T-helper 22 cell (primary cell): ENCODE results near the gene CLDN14.

Experiments used
- DNase-seq: peaks from one replicate; pipeline ENCODE4 v3.0.0-alpha.2; 2020; ENCODE audit warnings: low read depth

CLDN14 gene

DNA sequence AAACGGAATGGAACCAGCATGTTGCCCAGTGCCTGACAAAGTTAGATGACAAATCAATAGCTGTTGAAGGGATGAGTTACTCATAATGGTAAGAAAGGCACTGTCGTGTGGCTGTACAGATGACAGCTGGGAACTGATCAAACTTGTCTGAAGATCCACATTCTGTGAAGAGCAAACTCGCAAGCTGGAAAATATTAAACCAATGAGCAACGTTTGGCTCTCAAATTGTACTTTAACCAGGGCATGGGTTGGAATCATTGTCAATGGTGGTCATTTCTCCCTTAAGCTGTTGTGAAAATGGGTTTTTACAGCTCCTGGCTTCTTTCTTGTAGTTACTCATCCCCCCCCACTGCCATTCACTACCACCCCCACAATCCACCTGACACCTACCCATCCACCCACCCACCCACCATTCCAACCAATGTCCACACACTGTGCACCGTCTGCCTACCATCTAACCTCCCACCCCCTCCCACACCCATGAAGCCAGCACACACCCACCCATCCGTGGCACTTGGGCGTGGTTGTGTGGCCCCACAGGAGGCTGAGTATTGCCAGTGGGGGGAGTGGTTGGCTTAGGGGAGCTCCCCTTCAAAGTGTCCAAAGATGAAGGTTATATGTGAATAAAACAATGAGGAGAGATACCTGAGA is 46.7 kb downstream of the CLDN14 start:
- DNase-seq, result no peak

DNA sequence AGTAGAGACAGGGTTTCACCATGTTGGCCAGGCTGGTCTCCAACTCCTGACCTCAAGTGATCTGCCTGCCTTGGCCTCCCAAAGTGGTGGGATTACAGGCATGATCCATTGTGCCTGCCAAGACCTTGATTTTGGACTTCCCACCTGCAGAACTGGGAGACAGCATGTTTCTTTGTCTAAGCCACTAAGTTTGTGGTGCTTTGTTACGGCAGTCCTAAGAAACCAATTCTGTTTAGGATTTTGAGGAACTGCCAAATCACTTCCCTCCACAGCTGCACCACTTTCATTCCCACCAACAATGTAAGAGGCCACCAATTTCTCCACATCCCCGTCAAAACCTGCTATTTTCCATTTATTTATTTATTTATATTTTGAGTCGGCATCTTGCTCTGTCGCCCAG is 48.7 kb downstream of the CLDN14 start:
- DNase-seq, result no peak

DNA sequence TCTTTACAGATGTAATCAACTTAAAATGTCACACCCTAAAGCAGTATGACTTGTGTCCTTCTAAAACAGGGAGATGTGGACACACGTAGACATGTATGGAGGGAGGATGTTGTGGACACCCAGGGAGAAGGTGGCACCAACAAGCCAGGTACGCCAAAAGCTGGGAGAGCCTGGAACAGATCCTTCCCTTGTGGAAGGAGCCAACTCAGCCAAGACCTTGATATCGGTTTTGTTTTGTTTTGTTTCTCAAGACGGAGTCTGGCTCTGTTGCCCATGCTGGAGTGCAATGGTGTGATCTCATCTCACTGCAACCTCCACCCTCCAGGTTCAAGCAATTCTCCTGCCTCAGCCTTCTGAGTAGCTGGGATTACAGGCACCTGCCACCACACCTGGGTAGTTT is 49.1 kb downstream of the CLDN14 start:
- no peak for DNase-seq

DNA sequence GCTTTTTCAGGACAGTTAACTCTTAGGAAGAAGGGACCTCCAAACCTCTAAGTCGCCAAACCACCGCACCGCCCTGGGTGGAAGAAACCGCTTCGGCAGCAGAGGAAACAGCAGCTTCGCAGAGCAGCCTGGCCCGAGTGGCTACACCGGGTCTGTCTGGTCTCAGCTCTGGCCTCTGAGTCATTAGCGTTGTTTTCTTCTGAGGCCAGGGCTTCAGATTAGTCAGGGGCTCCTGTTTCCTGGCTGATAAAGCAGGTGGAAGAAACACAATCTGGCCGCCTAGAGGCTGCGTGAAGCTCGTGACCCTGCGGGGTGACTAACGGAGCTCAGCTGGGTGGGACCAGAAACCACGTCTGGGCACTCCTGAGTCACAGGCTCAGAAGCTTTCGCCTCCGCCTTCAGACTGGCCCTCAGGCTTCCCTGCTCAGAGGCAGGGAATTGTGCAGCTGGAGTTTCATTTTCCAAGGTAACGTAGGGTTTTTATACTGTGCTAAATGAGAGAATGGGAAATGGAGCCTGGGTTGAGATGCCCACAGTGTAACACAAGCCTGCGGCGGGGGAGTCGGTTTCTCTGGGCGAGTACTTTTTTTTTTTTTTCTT is 49.9 kb downstream of the CLDN14 start:
- peak; percentile 9 for DNase-seq

DNA sequence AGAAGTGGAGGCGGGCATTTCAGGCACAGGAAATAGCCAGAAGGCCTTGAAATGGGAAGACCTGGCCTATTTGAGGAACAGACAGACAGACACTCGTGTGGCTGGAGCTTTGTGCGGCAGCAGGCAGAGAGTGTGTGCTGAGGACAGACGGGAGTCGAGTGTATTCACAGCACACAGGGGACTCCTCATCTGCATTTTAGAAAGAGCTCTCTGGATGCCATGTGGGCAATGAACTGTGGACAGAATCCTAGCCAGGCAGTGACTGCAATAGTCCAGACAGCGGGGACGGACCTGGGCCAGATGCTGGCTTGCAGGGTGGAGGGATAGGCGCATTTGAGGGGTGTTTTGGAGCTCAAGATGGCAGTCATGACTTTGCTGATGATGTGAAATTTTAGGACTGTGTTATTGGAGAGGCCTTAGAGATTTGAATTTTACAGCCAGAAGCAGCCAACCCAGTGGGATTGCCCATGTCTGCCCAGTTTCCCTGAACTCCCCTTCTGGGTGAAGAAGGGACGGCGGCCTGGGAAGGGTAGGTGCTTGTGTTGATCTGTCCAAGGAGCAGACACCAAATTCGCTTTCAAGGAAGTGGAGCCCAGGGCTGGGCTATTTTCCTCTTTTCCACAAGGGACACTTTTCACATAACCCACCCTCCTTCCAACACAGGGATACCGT is 51.0 kb downstream of the CLDN14 start:
- no peak for DNase-seq

DNA sequence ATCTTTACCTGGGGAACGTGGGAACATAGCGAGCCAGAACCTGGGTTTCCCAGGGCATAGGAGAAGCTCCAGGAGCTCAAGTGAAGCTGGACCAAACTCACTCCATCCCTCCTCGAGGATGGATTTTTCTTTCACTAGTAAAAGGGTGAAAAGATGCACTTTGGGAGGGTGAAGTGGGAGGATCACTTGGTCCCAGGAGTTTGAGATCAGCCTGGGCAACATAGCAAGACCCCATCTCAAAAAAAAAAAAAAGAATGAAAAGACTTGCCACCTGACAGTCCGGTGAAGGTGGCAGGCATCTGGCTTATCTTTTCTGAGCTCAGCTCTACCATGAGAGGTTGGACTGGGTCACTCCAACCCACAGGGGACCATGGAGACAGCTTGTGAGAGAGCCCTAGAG is 52.4 kb downstream of the CLDN14 start:
- no peak for DNase-seq

DNA sequence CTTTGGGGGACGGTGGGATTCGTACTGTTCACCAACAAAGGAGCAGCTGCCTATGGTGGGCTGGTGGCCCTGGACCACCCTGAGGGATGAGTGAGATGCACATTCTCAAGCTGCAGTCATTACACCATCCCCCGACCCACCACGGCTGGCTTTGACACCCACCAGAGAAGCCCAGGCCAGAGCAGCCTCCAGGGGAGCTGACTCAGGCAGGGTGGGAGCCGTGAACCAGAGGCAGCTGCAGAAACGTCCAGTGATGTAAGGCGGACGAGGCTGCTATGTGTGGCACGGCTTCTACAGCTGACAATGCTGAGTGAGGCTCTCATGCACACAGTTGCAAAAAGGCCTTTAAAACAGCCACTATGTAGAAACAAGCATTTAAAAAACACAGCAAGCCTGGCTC is 54.6 kb downstream of the CLDN14 start:
- DNase-seq, result no peak

DNA sequence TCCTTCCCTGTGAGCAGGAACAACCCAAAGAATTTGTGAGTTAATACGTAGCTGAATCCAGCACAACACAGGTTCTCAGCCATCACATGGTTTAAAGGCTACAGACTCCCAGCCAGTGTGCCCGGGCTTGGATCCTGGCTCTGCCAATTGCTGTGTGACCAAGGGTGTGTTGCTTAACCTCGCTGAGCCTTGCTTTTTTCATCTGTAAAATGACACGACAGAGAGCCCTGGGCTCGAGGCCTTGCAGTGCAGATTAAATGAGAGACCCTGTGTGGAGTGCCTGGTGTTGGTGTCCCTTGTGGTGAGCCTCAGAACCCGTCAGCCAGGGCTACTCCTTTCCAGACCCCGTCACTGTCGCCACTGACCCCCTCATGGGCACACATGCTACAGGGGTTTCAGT is 55.3 kb downstream of the CLDN14 start:
- no peak for DNase-seq

DNA sequence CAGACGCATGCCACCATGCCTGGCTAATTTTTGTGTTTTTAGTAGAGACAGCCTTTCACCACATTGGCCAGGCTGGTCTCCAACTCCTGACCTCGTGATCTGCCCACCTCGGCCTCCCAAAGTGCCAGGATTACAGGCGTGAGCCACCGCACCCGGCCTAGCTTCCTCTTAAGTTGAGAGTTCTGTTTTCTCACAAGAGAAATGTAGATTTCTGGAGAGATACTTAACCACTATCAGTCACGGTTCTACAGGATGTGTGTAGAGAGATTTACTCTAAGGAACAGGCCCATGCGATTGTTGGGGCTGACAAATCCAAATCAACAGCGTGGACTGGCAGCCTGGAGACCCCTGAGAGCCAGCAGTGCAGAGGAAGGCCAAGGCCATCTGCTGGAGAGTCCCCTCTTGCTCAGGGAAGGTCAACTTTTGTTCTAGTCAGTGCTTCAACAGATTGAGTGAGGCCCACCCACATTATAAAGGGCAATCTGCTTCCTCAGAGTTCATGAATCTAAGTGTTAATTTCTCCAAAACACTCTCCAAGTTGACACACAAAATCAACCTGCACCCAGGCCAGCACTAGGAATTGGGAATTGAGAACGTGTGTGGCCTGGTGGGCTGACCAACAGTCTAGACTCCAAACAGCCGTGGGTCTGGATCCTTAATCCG is 56.0 kb downstream of the CLDN14 start:
- no peak for DNase-seq

DNA sequence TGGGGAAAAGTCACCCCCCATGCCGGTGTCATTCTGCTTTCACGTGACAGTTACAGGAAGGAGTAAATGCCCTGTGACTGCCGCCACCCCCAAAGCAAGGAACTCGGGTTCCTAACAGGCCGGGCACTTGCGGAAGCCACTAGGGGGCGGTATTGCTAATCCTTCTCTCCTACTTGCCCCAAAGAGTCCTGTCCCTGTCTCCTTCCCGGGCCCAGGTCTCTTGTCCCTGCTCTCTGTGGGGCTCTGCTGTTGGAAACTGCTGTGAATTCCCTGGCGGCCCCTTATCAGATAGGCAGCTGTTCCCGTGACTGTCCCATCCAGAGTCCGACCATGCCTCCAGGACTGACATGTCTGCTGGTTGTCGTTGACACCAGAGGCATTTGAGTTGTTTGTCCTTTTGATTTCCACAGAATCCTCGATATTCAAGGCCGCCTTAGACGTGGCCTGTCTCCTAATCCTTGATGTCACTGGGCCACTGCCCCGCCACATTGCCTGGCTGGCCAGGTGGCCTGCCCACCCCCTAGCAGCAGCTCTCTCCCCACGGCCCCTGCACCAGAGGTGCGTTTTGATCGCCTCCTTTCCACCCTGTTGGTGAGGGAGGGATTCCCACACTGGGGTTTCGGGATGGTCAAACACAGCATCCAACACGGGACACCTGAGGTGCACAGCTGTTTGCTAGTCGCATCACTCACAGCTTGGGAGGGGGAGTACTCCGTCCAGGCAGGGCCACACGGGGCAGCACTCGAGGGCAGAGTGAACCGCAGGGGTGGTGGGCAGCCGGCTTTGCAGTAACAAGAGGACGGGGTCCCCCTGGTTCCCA is 57.4 kb downstream of the CLDN14 start:
- no peak for DNase-seq

DNA sequence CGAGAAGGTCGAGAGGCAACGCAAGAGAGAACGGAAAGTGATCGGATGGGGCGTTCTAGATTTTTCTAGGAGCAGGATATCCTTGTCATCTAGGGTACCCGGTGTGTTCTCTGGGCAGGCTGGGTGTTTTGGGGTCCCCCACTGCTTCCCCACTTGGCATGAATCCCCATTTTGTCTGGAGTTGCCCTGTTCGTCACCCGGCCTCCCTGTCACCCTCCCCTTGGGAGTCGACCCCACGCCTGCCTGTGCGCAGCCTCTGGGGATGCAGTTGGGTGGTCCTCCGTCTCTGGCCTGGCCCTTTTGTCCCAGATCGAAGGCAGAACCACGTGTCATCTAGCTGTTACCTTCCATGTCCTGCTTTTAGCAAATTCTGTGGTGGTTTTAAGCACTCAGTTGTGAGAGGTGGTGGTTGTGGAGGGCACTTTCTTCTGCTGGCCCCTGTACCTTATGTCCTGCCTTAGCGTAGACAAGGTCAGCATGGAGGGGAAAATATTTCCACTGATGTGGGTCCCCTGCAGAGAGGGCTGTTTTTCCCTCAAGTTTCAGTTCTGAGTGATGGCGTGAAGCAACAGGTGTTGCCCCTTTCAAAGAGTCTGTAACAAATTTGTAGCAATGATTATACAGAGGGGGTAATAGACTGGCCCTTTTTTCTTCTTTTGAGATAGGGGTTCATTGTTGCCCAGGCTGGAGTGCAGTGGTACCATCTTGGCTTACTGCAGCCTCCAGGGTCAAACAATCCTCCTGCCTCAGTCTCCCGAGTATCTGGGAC is 59.2 kb downstream of the CLDN14 start:
- no peak for DNase-seq

DNA sequence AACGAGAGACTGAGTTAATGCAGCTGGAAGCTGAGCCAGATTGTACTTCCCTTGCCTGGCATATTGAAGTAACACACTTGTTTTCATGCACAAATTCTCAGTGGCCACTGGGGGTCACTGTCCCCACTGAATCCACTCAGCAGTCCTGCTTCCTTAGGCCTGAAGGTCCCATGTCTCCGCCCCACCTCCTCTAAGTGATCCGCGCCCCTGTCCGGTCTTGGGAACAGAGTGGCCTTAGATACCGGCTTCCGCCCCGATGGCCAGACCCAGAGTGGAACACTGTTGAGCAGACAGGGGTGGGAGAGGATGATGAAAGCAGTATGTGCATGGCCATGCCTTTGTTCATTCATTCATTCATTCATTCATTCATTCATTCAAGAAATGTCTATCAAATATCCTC is 59.9 kb downstream of the CLDN14 start:
- DNase-seq, result no peak

DNA sequence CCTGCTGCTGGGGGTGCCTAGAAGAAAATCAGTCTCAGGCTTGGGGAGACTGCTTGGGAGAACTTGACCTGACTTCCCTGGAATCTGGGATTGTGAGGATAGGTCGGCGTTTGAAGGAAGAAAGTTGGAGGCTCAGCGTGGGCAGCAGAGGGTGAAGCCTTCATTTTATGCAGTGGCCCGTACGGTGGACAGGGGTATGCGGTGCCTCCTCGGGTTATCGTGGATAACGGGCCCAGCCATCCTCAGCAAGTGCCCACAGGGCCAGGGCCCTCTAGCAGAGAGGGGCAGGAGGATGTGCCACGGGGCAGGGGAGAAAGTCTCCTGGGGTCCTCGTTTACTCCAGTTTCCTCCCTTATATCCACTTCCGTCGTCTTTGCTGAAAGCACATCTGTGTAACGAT is 60.7 kb downstream of the CLDN14 start:
- DNase-seq, result no peak

DNA sequence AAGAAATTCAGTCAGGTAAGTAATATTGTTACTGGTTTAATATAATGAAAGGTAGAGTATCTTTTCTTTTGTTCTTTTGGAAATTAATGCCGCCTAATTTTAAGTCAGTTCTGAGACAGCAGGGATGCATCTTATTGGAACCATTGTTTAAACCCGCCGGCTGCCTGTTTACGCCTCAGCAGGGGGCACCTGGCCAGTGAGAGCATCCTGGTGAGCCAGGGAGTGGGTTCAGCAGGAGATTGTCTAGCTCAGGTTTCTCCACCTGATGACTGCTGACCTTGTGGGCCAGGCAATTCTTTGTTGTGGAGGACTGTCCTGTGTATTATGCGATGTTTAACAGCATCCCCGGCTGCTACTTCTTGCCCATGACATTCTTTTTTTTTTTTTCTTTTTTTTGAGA is 64.5 kb downstream of the CLDN14 start:
- no peak for DNase-seq

DNA sequence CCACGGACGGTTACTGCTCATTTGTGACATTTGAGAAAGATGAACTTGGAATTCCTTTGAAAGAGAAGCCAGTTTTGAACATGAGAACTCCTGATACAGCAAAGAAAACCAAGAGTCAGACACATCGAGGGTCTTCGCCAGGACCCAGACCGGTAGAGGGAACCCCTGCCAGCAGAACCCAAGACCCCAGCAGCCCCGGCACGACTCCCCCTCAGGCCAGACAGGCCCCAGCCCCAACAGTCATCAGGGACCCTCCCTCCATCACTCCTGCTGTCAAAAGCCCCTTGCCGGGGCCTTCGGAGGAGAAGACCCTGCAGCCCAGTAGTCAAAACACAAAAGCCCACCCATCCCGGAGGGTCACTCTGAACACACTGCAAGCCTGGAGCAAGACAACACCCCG is 67.0 kb downstream of the CLDN14 start:
- no peak for DNase-seq

DNA sequence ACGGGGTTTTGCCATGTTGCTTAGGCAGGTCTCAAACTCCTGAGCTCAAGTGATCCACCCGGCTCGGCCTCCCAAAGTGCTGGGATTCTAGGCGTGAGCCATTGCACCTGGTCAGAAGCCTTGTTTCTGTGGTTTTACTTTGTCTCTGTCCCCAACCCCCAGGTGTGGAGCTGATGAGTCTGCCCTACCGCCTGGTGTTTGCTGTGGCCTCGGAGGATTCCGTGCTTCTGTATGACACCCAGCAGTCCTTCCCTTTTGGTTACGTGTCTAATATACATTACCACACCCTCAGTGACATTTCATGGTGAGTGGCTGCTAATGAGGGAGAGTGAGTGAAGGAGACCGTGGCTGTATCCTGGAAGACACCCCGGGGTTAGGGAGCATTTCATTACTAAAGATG is 68.6 kb downstream of the CLDN14 start:
- no peak for DNase-seq
